GM12874 (cell line): ENCODE measurements around the gene CARD9.

ENCODE experiments used
- TF ChIP-seq, protein P1 (sequence below): IDR thresholded peaks from 2 replicates; pipeline ENCODE4 v1.5.1; 2011; ENCODE audit warnings: low read depth, mild to moderate bottlenecking, control low read depth, low read length, moderate library complexity; ENCODE audit not compliant: insufficient read depth

Gene CARD9

DNA sequence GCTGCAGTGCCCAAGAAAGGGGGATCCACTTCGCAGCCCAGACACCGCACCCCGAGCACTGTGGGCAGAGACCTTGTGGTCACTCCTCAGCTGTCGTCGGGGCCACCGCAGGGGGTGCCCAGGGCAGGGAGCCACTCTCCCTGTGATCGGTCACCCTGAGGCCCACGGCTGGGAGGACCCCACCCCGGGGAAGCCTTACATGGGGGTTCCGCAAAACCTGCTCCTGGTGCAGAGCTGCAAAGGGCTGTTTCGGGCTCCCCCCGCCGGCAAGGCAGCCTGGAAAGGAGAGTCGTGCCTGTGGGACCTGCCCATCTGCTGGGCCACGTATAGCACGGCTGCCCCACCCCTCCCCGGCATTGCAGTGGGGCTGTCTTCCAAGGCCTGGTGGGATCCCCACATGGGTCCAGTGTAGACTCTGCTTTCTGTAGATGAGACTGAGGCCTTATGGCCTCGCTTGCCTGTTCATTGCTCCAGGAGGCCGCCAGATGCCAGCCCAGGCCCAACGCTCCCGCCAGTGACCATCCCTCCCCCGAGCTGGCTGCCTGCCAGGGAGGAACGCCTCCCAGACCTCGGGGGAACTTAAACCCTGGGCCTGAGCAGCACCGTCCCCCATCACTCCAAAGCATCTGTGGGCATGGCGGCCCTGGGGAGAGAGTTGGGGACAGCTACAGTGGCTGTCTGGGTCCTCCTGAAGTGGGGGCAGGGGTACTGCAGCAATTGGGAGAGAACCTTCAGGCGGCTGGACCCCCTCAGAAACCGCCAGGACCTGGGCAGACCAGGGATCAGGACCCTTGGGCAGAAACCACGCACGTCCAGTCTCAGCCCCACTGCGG, 8.3 kb downstream of the CARD9 start:
- TF ChIP-seq, protein P1, sequence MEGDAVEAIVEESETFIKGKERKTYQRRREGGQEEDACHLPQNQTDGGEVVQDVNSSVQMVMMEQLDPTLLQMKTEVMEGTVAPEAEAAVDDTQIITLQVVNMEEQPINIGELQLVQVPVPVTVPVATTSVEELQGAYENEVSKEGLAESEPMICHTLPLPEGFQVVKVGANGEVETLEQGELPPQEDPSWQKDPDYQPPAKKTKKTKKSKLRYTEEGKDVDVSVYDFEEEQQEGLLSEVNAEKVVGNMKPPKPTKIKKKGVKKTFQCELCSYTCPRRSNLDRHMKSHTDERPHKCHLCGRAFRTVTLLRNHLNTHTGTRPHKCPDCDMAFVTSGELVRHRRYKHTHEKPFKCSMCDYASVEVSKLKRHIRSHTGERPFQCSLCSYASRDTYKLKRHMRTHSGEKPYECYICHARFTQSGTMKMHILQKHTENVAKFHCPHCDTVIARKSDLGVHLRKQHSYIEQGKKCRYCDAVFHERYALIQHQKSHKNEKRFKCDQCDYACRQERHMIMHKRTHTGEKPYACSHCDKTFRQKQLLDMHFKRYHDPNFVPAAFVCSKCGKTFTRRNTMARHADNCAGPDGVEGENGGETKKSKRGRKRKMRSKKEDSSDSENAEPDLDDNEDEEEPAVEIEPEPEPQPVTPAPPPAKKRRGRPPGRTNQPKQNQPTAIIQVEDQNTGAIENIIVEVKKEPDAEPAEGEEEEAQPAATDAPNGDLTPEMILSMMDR, result no peak

DNA sequence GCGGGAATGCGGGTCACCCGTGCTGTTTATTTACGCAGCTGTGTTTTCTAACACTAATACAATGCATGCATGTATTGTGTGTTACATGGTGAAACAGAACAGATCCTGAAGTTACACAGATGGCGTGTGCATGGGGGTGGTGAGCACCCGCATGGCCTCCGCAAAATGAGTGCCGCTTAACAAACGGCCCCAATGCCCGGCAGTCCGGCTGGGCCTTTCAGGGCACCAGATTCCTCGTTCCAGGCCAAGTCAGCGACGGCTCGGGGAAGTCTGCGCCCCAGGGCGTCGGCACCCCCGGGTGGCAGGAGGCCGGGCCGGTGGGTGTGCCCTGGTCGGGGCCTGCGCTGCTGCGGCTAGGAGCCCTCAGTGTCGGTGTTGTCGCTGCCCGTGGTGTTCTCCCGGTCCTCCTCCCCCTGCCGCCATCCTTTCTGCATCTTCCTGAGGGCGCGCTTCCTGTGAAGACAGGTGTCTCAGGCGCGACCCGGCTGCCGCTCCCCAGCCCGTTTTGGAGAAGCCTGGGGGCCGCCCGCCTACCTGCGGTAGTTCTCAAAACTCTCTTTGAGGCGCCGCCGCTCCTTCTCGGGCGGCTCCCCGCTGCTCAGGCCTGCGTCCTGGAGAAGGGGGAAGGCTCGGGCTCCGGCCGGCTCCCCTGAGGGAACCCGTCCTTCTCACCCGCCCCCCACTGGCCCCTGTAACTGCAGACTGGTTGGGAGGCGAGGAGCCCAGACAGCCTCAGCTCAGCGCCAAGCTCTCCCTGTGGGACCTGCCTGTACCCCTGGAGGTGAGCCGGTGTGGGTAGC, 9.3 kb downstream of the CARD9 start:
- TF ChIP-seq, protein P1, result no peak

DNA sequence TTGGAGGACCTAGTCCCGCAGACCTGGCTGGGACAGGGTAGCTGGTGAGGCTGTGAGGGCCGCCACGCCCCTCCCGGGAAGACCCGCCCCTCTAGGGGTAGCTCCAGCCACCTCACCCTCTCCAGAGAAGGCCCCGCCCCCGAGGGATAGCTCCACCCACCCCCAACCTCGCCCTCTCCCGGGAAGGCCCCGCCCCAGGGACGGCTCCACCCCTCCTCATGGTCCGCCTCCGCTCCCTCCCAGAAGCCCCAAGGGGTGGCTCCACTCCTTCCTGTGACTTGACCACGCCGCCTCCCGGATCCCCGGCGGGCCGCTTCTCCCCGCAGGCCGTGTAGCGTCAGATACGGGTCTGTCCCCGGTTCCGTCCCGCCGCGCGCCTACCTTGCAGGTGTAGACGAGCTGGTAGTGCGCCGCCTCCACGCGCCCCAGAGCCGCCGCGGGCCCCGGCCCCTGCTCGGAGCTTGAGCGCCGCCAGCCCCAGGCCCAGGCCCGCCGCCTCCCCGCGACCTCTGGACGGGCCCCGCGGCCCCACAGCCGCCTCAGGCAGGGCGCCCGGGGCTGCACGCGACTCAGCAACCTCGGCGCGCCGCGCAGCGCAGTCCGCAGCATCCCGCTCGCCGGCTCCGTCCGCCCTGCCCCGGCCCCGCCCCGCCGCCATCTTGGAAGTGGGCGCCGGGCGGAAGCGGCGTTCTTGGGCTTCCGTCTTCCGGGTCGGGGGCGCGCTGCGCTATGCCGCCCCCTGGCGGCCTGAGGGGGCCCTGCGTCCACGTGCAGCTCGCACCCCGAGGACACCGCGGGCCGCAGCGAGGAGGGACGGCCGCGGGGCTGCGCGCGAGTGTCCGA, 10.1 kb downstream of the CARD9 start, which contains the start of gene DNLZ:
Gene DNLZ, minus strand, starts transcription at position 639 of the 843 bp plus-strand sequence. Its CDS starts 30 bp downstream, at position 609.
- TF ChIP-seq, protein P1, result peak; percentile 97

- TF ChIP-seq, protein P1, result no peak
Measured at GRCh38 chr9:136362450-136362784, 11.1 kb downstream of the CARD9 start.

DNA sequence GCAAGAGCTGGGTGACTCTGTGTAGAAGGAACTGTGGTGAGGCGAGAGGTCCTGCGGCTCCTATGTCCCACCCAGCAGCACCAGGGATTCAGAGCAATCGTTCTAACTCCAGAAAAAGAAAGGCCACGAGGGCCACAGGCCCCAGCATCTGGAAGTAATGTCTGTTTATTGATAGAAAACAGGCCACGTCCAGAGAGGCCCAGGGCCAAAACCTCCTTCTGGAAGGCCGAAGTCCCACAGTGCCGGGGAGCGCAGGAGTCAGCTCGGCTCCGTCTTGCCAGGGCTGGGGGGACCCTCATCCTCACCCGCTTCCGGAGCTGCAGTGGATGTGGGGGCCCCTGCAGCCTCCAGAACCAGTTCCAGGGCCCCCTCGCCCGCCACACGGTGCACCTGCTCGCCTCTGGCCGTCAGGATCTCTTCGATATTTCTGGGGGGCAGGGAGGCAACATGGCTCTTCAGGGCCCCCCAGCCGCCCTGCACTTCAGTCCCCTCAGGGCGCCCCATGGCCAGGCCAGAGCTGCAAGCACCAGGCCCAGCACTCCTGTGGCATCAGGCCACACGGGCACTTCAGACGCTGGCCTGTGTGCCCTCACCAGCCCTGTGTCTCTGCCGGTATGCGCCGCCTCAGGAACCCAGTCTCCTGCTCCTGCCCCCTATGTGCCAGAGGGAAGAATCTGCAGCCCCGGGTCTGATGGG, 11.6 kb downstream of the CARD9 start:
- TF ChIP-seq, protein P1, result no peak

- TF ChIP-seq, protein P1, result no peak
Measured at GRCh38 chr9:136361047-136361753, 12.3 kb downstream of the CARD9 start.
